WI38 (cell line): ENCODE measurements around the gene FAM237B.

Experiments
- H3K4me3 ChIP-seq: 2 replicates; pipeline ENCODE4 v1.5.1; 2011; ENCODE audit warnings: low read depth, mild to moderate bottlenecking, control low read depth, low read length
- CTCF ChIP-seq: IDR thresholded peaks from 2 replicates; pipeline ENCODE4 v1.5.1; 2012; ENCODE audit warnings: low read depth, mild to moderate bottlenecking, control low read depth, low read length

The FAM237B gene

GRCh38 chr7:90288154-90288553 is 33.0 kb downstream of the FAM237B start:
- no peak overlapping the region for H3K4me3 ChIP-seq
- TF ChIP-seq CTCF = no peak

DNA sequence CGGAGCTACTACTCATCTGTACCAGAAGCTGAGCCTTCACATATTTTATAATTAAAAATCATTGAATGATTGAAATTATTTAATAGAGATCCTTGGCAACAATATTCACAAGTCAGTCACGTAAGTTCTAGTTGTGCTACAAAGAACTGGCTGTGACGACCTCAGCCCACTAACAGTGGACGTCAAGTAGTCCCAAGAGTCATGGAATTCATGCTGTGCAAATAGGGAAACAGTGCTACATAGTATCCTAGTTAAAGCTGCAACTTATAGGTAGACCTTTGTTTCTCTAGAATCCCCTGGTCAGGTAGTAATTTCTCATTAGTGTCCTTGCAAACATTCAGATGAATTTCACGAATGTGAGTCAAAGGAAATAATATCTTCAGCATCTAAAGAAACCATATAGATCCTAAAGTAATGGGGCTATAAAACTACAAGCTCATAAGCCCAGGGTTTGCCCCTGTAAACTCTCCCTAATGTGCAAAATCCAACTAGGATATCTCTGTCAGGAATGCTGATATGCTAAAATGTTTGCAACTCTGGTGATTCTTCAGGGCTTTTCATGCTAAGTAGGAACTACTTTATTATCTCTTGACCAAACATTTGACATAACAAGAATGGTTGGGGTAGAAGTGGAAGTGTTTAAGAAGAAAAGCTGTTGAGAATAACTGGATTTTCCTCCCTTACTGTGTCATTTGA is 44.9 kb downstream of the FAM237B start:
- H3K4me3 ChIP-seq = no peak overlapping the region
- no peak for TF ChIP-seq CTCF

DNA sequence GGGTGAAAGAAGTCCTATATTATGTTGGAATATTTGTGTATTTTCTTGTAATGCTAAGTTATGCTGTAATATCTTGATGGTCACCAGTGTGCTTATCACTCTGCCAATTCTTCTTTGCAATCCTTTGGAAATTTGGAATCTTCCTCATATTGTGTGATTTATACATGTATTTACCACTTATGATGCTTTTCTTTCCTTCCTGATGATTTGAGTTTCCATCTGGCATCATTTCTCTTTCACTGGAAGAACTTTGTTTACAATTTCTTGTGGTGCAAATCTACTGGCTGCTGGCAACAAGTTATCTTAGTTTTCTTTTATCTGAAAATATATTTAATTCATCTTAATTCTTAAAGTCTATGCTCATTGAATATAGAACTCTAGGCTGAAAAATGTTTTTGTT is 46.9 kb downstream of the FAM237B start:
- H3K4me3 ChIP-seq = no peak overlapping the region
- TF ChIP-seq CTCF = no peak

- no peak for TF ChIP-seq CTCF
- no peak overlapping the region for H3K4me3 ChIP-seq
These were observed 48.9 kb downstream of the FAM237B start for GRCh38 chr7:90272242-90272641.

GRCh38 chr7:90271753-90272152 is 49.4 kb downstream of the FAM237B start:
- TF ChIP-seq CTCF = no peak
- no peak overlapping the region for H3K4me3 ChIP-seq

DNA sequence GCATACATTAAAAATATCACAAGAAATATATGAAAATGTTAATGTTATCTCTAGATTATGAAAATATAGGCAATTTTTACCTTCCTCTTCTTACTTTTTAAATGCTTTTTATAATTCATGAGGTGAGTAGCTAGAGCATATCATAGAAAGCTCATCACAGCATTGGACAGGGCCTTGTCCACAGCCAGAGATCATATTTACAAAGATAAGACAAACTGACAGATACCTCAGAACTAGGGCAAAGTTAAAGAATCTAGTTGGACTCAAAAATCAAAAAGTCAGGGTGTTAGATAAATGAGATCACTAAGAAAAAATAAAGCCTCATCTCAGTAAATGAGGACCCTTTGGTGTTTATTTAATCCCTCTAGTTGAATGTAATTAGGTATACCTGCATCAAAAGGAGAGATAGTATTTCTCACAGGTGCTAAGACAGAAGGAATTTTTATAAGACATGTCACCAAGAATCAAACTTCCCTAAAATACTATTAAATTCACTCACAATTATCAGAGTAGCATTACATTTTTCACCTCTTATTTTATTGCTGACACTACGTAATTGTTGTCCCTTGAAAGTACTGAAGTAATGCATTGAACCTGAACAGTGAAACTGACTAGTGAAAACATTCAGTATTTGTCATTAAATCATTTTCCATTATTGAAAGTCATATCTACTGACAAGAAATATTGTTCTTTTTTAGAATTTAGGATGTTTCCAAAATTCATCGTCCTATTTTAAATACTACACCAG is 50.5 kb downstream of the FAM237B start:
- no peak for TF ChIP-seq CTCF
- H3K4me3 ChIP-seq = no peak overlapping the region

DNA sequence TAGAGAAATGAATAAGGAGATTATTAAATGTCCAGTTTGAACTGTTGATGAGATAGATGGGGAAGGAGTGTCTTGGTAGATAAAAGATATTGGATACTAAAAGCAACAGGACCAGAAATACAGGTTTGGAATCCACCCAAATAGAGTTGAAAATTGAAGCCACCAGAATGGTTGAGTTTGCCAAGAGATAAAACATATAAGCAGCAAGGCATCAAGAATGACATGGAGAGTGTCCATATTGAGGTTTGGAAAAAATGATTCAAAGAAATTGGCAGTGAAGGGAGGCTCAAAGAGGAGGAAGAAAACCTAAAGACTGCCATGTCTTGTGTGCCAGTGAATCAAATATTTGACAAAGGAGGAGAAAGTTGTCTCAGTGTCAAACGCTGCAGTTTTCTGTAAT is 51.9 kb downstream of the FAM237B start:
- TF ChIP-seq CTCF = no peak
- H3K4me3 ChIP-seq = no peak overlapping the region
